NT2/D1 (cell line): ENCODE results near the gene SCAPER.

Experiments
- YY1 ChIP-seq: IDR thresholded peaks from 2 replicates; pipeline ENCODE4 v1.6.1; 2011; ENCODE audit not compliant: insufficient read length, insufficient read depth
- ZNF274 ChIP-seq: IDR thresholded peaks from 2 replicates; pipeline ENCODE4 v1.6.1; 2011; ENCODE audit warnings: mild to moderate bottlenecking, low read depth, low read length

- no peak for TF ChIP-seq ZNF274
- TF ChIP-seq YY1 = no peak
Measured at GRCh38 chr15:76776969-76777368, 128.2 kb downstream of the SCAPER start.
